ENCODE results near the gene ZNF70. TPM values are rescaled to one million over a fixed set of nuclear protein-coding genes. Genes with fewer than 3 reads are reported as not detected.

The ZNF70 gene
- total and polyA plus RNA-seq, 2 of the 13 experiments (the other 11 are each of a cell fraction or from before 2014, with no cell fraction given), result 0.62 to 3.6 TPM

DNA sequence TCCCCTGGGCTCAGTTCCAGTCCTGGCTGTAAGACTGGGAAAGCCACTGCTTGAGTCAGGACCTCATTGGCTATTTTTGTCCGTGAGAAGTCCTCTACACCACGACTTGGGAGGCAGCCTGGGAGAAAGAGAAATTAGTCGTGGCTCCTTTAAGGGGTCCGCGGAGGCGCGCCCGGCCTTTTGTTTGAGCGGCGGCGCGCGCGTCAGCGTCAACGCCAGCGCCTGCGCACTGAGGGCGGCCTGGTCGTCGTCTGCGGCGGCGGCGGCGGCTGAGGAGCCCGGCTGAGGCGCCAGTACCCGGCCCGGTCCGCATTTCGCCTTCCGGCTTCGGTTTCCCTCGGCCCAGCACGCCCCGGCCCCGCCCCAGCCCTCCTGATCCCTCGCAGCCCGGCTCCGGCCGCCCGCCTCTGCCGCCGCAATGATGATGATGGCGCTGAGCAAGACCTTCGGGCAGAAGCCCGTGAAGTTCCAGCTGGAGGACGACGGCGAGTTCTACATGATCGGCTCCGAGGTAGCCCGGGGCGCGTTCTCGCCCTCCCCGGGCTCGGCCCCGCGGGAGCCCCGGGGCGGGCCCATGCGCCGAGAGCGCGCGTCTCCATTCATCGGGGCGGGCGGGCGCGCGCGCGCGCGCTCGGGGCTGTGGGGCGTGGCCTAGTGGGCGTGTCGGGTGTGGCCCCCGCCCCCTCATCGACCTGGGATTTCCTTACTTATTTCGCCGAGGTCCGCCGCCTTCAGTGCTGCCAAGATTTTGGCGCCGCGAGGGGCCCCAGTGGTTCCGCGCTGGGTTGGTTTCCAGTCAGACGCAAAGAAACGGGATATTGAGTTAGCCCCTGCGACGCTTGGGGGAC, 36.1 kb upstream of the ZNF70 start, which contains the start of gene SMARCB1 (continued):
- TF ChIP-seq, protein P1, sequence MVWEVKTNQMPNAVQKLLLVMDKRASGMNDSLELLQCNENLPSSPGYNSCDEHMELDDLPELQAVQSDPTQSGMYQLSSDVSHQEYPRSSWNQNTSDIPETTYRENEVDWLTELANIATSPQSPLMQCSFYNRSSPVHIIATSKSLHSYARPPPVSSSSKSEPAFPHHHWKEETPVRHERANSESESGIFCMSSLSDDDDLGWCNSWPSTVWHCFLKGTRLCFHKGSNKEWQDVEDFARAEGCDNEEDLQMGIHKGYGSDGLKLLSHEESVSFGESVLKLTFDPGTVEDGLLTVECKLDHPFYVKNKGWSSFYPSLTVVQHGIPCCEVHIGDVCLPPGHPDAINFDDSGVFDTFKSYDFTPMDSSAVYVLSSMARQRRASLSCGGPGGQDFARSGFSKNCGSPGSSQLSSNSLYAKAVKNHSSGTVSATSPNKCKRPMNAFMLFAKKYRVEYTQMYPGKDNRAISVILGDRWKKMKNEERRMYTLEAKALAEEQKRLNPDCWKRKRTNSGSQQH (CRISPR knock-in tag; IDR thresholded peaks at IDR 0.05; ENCODE audit: low read depth), result no peak
- TF ChIP-seq BATF2 (CRISPR knock-in tag; IDR thresholded peaks at IDR 0.05) (no peak), ZNF564 (CRISPR knock-in tag; IDR thresholded peaks at IDR 0.05) (0 out of 2 replicates have a peak, but pooled peaks have one; percentile 59), KDM1A (CRISPR knock-in tag; IDR thresholded peaks at IDR 0.05) (no peak), CHCHD3 (CRISPR knock-in tag; IDR thresholded peaks at IDR 0.05) (no peak), RFXAP (CRISPR knock-in tag; IDR thresholded peaks at IDR 0.05; ENCODE audit: borderline replicate concordance) (peak; percentile 42; the same call in 1 of the 2 replicates), MAFG (CRISPR knock-in tag; IDR thresholded peaks at IDR 0.05) (no peak), PHF20 (CRISPR knock-in tag; IDR thresholded peaks at IDR 0.05) (peak; percentile 53; the same call in 1 of the 2 replicates), ELF3 (CRISPR knock-in tag; IDR thresholded peaks at IDR 0.05) (no peak), JUNB (CRISPR knock-in tag; IDR thresholded peaks at IDR 0.05; ENCODE audit: borderline replicate concordance) (no peak), ZNF207 (IDR thresholded peaks at IDR 0.05; ENCODE audit: borderline replicate concordance) (no peak), MTA1 (CRISPR knock-in tag; IDR thresholded peaks at IDR 0.05; ENCODE audit: borderline replicate concordance) (peak; percentile 17; the same call in 1 of the 2 replicates), MAFK (conservative IDR thresholded peaks at IDR 0.05 in 1 of 2, IDR thresholded peaks at IDR 0.05 in 1 of 2; ENCODE audit: low read length in 2 of 2) (no peak), TCF7 (IDR thresholded peaks at IDR 0.05; ENCODE audit: low read depth) (no peak), CENPBD1 (CRISPR knock-in tag; IDR thresholded peaks at IDR 0.05; ENCODE audit: borderline replicate concordance, low read depth) (no peak), ZBTB21 (CRISPR knock-in tag; IDR thresholded peaks at IDR 0.05) (no peak), IRX3 (CRISPR knock-in tag; IDR thresholded peaks at IDR 0.05; ENCODE audit: borderline replicate concordance, low read depth) (no peak), MYNN (CRISPR knock-in tag; IDR thresholded peaks at IDR 0.05; ENCODE audit: low read depth) (no peak), ZNF407 (CRISPR knock-in tag; IDR thresholded peaks at IDR 0.05; ENCODE audit: not compliant biosample characterization) (peak; percentile 33)
